IMR-90 (cell line): Measurements from ENCODE around the gene JMY. TPM values are rescaled to one million over a fixed set of nuclear protein-coding genes. Genes with fewer than 3 reads are reported as not detected.
A peak's percentile ranks its signal among the peaks of the same experiment; 100 is the strongest.

Experiments used
- ATAC-seq: fragments of 200-7000 bp; cut with Tn5 transposase; 2 replicates; pipeline ENCODE4 v1.9.1; 2020; ENCODE audit warnings: low read depth, mild to moderate bottlenecking, moderate library complexity
- BruUV-seq: library from RNA; stranded (reverse); fragments of 400-500 nt; replicated peaks from 2 replicates; lab custom pipeline; 2021; lab: Mats Ljungman, UMichigan
- CTCF ChIA-PET: fragments of 300-600 bp; formaldehyde crosslinking; extraction: SDS; loops from one replicate; lab custom pipeline; 2021; ENCODE audit warnings: antibody characterized with exemption; lab: Yijun Ruan, JAX
- POLR2A ChIA-PET: fragments of 300-600 bp; sonication (Branson Sonifier 250); formaldehyde crosslinking; loops from one replicate; lab custom pipeline; 2022; ENCODE audit warnings: antibody characterized with exemption; ENCODE audit not compliant: unreplicated experiment; lab: Charles Lee
- DNase-seq: peaks from one replicate; pipeline ENCODE4 v3.0.0; 2013
- H2AFZ ChIP-seq: replicated peaks from 2 replicates; pipeline ENCODE3; 2013; ENCODE audit warnings: low read length, mild to moderate bottlenecking; ENCODE audit not compliant: poor library complexity
- H2AK5ac ChIP-seq: 2 replicates; pipeline ENCODE4 v1.6.1; 2013; ENCODE audit warnings: low read depth, low read length, inconsistent platforms
- H2AK9ac ChIP-seq: replicated peaks from 2 replicates; pipeline ENCODE3; 2013; ENCODE audit warnings: mild to moderate bottlenecking, low read depth, low read length, moderate library complexity; ENCODE audit not compliant: poor library complexity
- H2BK120ac ChIP-seq: 2 replicates; pipeline ENCODE4 v1.6.1; 2013; ENCODE audit warnings: low read depth, low read length, inconsistent platforms
- H2BK15ac ChIP-seq: 3 replicates; pipeline ENCODE4 v1.6.1; 2013; ENCODE audit warnings: low read depth, low read length, inconsistent platforms
- H2BK20ac ChIP-seq: 2 replicates; pipeline ENCODE4 v1.6.1; 2013; ENCODE audit warnings: low read depth, mild to moderate bottlenecking, inconsistent platforms, low read length, moderate library complexity
- H2BK5ac ChIP-seq: 2 replicates; pipeline ENCODE4 v1.6.1; 2013; ENCODE audit warnings: mild to moderate bottlenecking, low read depth, low read length, inconsistent platforms; ENCODE audit not compliant: poor library complexity, severe bottlenecking
- H3K14ac ChIP-seq: replicated peaks from 2 replicates; pipeline ENCODE4 v1.6.1; 2013; ENCODE audit warnings: low read depth, low read length, inconsistent platforms
- H3K18ac ChIP-seq: 2 replicates; pipeline ENCODE4 v1.6.1; 2013; ENCODE audit warnings: low read depth, low read length, control low read depth
- H3K23ac ChIP-seq: 2 replicates; pipeline ENCODE4 v1.6.1; 2013; ENCODE audit warnings: low read depth, low read length, inconsistent platforms
- H3K27ac ChIP-seq: 2 replicates; pipeline ENCODE4 v1.5.1; 2013; ENCODE audit warnings: mild to moderate bottlenecking, control low read depth, low read length; ENCODE audit not compliant: insufficient read depth
- H3K27me3 ChIP-seq: 2 replicates; pipeline ENCODE4 v1.6.1; 2013; ENCODE audit warnings: low read length; ENCODE audit not compliant: control insufficient read depth, insufficient read depth
- H3K36me3 ChIP-seq: 2 replicates; pipeline ENCODE4 v1.6.1; 2013; ENCODE audit warnings: low read length, mixed read lengths; ENCODE audit not compliant: control insufficient read depth, insufficient read depth
- H3K4ac ChIP-seq: 2 replicates; pipeline ENCODE4 v1.6.1; 2013; ENCODE audit warnings: low read depth, low read length, inconsistent platforms
- H3K4me1 ChIP-seq: 2 replicates; pipeline ENCODE4 v1.6.1; 2013; ENCODE audit warnings: low read length, mixed read lengths; ENCODE audit not compliant: control insufficient read depth, insufficient read depth
- H3K4me2 ChIP-seq: 2 replicates; pipeline ENCODE4 v1.6.1; 2013; ENCODE audit warnings: low read depth, mild to moderate bottlenecking, control low read depth, low read length, moderate library complexity
- H3K4me3 ChIP-seq: 2 replicates; pipeline ENCODE4 v1.5.1; 2013; ENCODE audit warnings: low read depth, mild to moderate bottlenecking, control low read depth, low read length, moderate library complexity; ENCODE audit not compliant: insufficient read depth
- H3K56ac ChIP-seq: 2 replicates; pipeline ENCODE4 v1.6.1; 2013; ENCODE audit warnings: low read length, inconsistent platforms; ENCODE audit not compliant: insufficient read depth; ENCODE audit errors: extremely low read depth
- H3K79me1 ChIP-seq, 2 experiments: 2 replicates each; pipeline ENCODE4 v1.6.1; 2013; ENCODE audit warnings: low read length in 2 of 2, inconsistent platforms in 1 of 2, low read depth in 1 of 2
- H3K9ac ChIP-seq: 2 replicates; pipeline ENCODE4 v1.6.1; 2013; ENCODE audit warnings: low read depth, low read length, control low read depth
- H3K9me1 ChIP-seq: 2 replicates; pipeline ENCODE4 v1.6.1; 2013; ENCODE audit warnings: low read length, inconsistent platforms; ENCODE audit not compliant: insufficient read depth
- H3K9me3 ChIP-seq: 2 replicates; pipeline ENCODE4 v1.6.1; 2013; ENCODE audit warnings: low read length; ENCODE audit not compliant: control insufficient read depth, insufficient read depth
- H4K20me1 ChIP-seq: 2 replicates; pipeline ENCODE4 v1.6.1; 2013; ENCODE audit warnings: low read length, inconsistent platforms; ENCODE audit not compliant: insufficient read depth
- H4K5ac ChIP-seq: 2 replicates; pipeline ENCODE4 v1.6.1; 2013; ENCODE audit warnings: mild to moderate bottlenecking, low read depth, low read length, control low read depth
- H4K8ac ChIP-seq, 2 experiments: 2 replicates each; pipeline ENCODE4 v1.6.1; 2013; ENCODE audit warnings: low read depth in 2 of 2, low read length in 2 of 2, control low read depth in 1 of 2, inconsistent platforms in 1 of 2
- H4K91ac ChIP-seq: 2 replicates; pipeline ENCODE4 v1.6.1; 2013; ENCODE audit warnings: low read depth, low read length, inconsistent platforms; ENCODE audit not compliant: insufficient read depth
- BHLHE40 ChIP-seq: fragments of 150-350 bp; IDR thresholded peaks from 2 replicates; pipeline ENCODE4 v1.6.1; 2016; ENCODE audit warnings: mild to moderate bottlenecking, low read depth, low read length
- CHD1 ChIP-seq: IDR thresholded peaks from 2 replicates; pipeline ENCODE4 v1.6.1; 2012; ENCODE audit warnings: low read depth, low read length, improper control_type of control experiment
- CTCF ChIP-seq: conservative IDR thresholded peaks from 2 replicates; pipeline ENCODE4 v1.5.1; 2012; ENCODE audit warnings: mild to moderate bottlenecking, low read depth, low read length, improper control_type of control experiment
- ELK1 ChIP-seq: fragments of 150-350 bp; IDR thresholded peaks from 2 replicates; pipeline ENCODE4 v1.6.1; 2016; ENCODE audit warnings: low read depth, mild to moderate bottlenecking, low read length, moderate library complexity, borderline replicate concordance
- FOS ChIP-seq: fragments of 150-350 bp; IDR thresholded peaks from 2 replicates; pipeline ENCODE4 v1.6.1; 2016; ENCODE audit warnings: low read depth, low read length
- MAFK ChIP-seq: IDR thresholded peaks from 2 replicates; pipeline ENCODE4 v1.6.1; 2012; ENCODE audit warnings: low read depth, low read length, improper control_type of control experiment
- MAZ ChIP-seq: IDR thresholded peaks from 2 replicates; pipeline ENCODE4 v1.6.1; 2012; ENCODE audit warnings: low read depth, mild to moderate bottlenecking, low read length, improper control_type of control experiment, moderate library complexity, borderline replicate concordance
- MXI1 ChIP-seq: IDR thresholded peaks from 2 replicates; pipeline ENCODE4 v1.6.1; 2012; ENCODE audit warnings: low read depth, mild to moderate bottlenecking, low read length, moderate library complexity, borderline replicate concordance
- POLR2A ChIP-seq: IDR thresholded peaks from 2 replicates; pipeline ENCODE4 v1.6.1; 2012; ENCODE audit warnings: mild to moderate bottlenecking, low read depth, low read length
- RAD21 ChIP-seq: IDR thresholded peaks from 2 replicates; pipeline ENCODE4 v1.6.1; 2012; ENCODE audit warnings: low read length, improper control_type of control experiment
- RCOR1 ChIP-seq: IDR thresholded peaks from 2 replicates; pipeline ENCODE4 v1.6.1; 2012; ENCODE audit warnings: mild to moderate bottlenecking, low read length, improper control_type of control experiment; ENCODE audit not compliant: insufficient replicate concordance
- RFX5 ChIP-seq: IDR thresholded peaks from 2 replicates; pipeline ENCODE4 v1.8.0; 2012; ENCODE audit warnings: low read depth, mild to moderate bottlenecking, low read length, moderate library complexity
- SMC3 ChIP-seq: fragments of 150-350 bp; IDR thresholded peaks from 2 replicates; pipeline ENCODE4 v1.6.1; 2016; ENCODE audit warnings: low read depth, mild to moderate bottlenecking, antibody characterized with exemption, low read length, moderate library complexity
- USF2 ChIP-seq: fragments of 150-350 bp; IDR thresholded peaks from 2 replicates; pipeline ENCODE4 v1.6.1; 2017; ENCODE audit warnings: mild to moderate bottlenecking, antibody characterized with exemption, low read length, low read depth
- WGBS, 2 experiments: methylation state at CpG; one replicate each; pipeline versions ENCODE4 v1.1.5 to v1.1.7; 2013; ENCODE audit warnings: missing lambda C conversion rate in 2 of 2; ENCODE audit not compliant: insufficient read length in 1 of 2; ENCODE audit errors: extremely low coverage in 2 of 2; 5-methylcytosine and 5-hydroxymethylcytosine counted together
- dilution Hi-C: fragments of 300-500 bp; cut with HindIII; formaldehyde crosslinking; loops from one replicate; pipeline ENCODE4 v1.14.3; 2018; ENCODE audit warnings: low sequenced_read_pairs; ENCODE audit not compliant: unreplicated experiment
- in situ Hi-C: fragments of 300-500 bp; cut with MboI; formaldehyde crosslinking; loops from 3 replicates; pipeline ENCODE4 v1.14.3; 2019; ENCODE audit warnings: low sequenced_read_pairs, inconsistent platforms, mixed read lengths
- intact Hi-C: fragments of 100-400 bp; cut with micrococcal nuclease; formaldehyde crosslinking; loops from 2 replicates; pipeline ENCODE4 v1.10.0; 2022
- polyA plus RNA-seq, 3 experiments: library from polyadenylated mRNA; depleted of rRNA; stranded (reverse); fragments of >200 nt; gene quantifications; 2 replicates each; pipeline ENCODE4 v1.2.3, GENCODE V29; 2012; ENCODE audit warnings: low replicate concordance in 1 of 3
- total RNA-seq: library from RNA; depleted of rRNA; stranded (reverse); fragments of >200 nt; gene quantifications from 2 replicates; pipeline ENCODE4 v1.2.3, GENCODE V29; 2012

JMY gene
- total and polyA plus RNA-seq, 2 of the 4 experiments (the other 2 are of a cell fraction): 1.7 to 3.2 TPM

- CTCF ChIA-PET: interaction anchor here (0.6 kb wide), 1 partner anchor 14 kb away, joined by 3 read pairs; no protein-coding TSS in a partner anchor
- WGBS, 2 experiments: 53% methylated on average over 3 of the region's 14 CpGs; no CpG with 5 or more reads in 1 of the 2 experiments
- TF ChIP-seq SMC3 (no peak), ELK1 (no peak), FOS (no peak), CTCF (no peak), BHLHE40 (no peak), POLR2A (no peak), RCOR1 (no peak), MAFK (no peak), MXI1 (no peak), USF2 (no peak), RAD21 (no peak), CHD1 (no peak), MAZ (no peak), RFX5 (no peak)
Measured at GRCh38 chr5:79237740-79238560, 2.0 kb downstream of the JMY start.

More at GRCh38 chr5:79237740-79238560, 2.0 kb downstream of the JMY start:
- dilution Hi-C loops (no loop called here), in situ Hi-C loops (no loop called here), intact Hi-C loops (loop anchor here (2.0 to 10.0 kb wide), 6 partner anchors 79 to 1463 kb away; partner anchors contain the start of gene TBCA)
- peak overlapping the region; percentile 88 for H3K4me2 ChIP-seq
- H4K91ac ChIP-seq: no peak overlapping the region
- H3K4me3 ChIP-seq: peak overlapping the region; percentile 76
- no peak for DNase-seq
- no peaks in the 10 kb centered on the region for H3K27me3 ChIP-seq
- peaks cover 18% of the 10 kb centered on the region for H4K20me1 ChIP-seq
- peaks cover 3% of the 10 kb centered on the region; the same call in 1 of the 2 replicates for H3K4me1 ChIP-seq
- no peak for ATAC-seq
- H3K9me1 ChIP-seq: no peaks in the 10 kb centered on the region
- H3K4ac ChIP-seq: no peak overlapping the region
- H2AFZ ChIP-seq: peak overlapping the region; percentile 97
- no peak overlapping the region for H3K18ac ChIP-seq
- no peak overlapping the region for H2BK5ac ChIP-seq
- no peak overlapping the region for H2BK120ac ChIP-seq
- H2AK5ac ChIP-seq: no peak overlapping the region
- H3K36me3 ChIP-seq: no peaks in the 10 kb centered on the region
- H2BK20ac ChIP-seq: no peak overlapping the region
- POLR2A ChIA-PET: no interaction called here
- no peaks in the 10 kb centered on the region for H3K9me3 ChIP-seq
- H4K8ac ChIP-seq: 0 out of 4 replicates have a peak overlapping the region, but pooled peaks of 1 of the 2 experiments have one; percentile 6
- peak overlapping the region; percentile 18 for H3K23ac ChIP-seq
- H2AK9ac ChIP-seq: peak overlapping the region; percentile 49
- H3K56ac ChIP-seq: no peak overlapping the region
- H4K5ac ChIP-seq: no peak overlapping the region
- no peak overlapping the region for H2BK15ac ChIP-seq
- no TSS peak for BruUV-seq
- no peak overlapping the region for H3K27ac ChIP-seq
- peaks cover 7 to 17% of the 10 kb centered on the region in 2 experiments for H3K79me1 ChIP-seq
- H3K9ac ChIP-seq: no peak overlapping the region
- H3K14ac ChIP-seq: 0 out of 2 replicates have a peak overlapping the region, but pooled peaks have one; percentile 26
